A673 (cell line): ENCODE measurements around the gene OR7A17. TPM values are rescaled to one million over a fixed set of nuclear protein-coding genes. Genes with fewer than 3 reads are reported as not detected.

Source experiments
- BruUV-seq: library from RNA; stranded (reverse); fragments of 400-500 nt; replicated peaks from 2 replicates; lab custom pipeline; 2021; lab: Mats Ljungman, UMichigan
- CTCF ChIA-PET: fragments of 300-600 bp; sonication (Branson Sonifier 250); formaldehyde crosslinking; loops from one replicate; lab custom pipeline; 2022; ENCODE audit warnings: antibody characterized with exemption; lab: Charles Lee
- POLR2A ChIA-PET: fragments of 300-600 bp; sonication (Branson Sonifier 250); formaldehyde crosslinking; loops from one replicate; lab custom pipeline; 2022; ENCODE audit warnings: antibody characterized with exemption; ENCODE audit not compliant: low non-redundant PET; lab: Charles Lee
- DNase-seq: peaks from one replicate; pipeline ENCODE4 v3.0.0-alpha.2; 2015; ENCODE audit warnings: low spot score
- H3K27ac ChIP-seq: fragments of 200-600 bp; sonication (generic); 2 replicates; pipeline ENCODE4 v1.5.1; 2016; ENCODE audit warnings: mixed run types, low read depth, mild to moderate bottlenecking, mixed read lengths, antibody characterized with exemption, low read length; ENCODE audit not compliant: poor library complexity, severe bottlenecking
- H3K27me3 ChIP-seq: fragments of 200-600 bp; sonication (generic); replicated peaks from 2 replicates; pipeline ENCODE4 v1.6.1; 2017; ENCODE audit warnings: mixed run types, low read depth, mild to moderate bottlenecking, mixed read lengths, antibody characterized with exemption, low read length; ENCODE audit not compliant: insufficient read depth, poor library complexity
- H3K36me3 ChIP-seq: fragments of 200-600 bp; sonication (generic); 2 replicates; pipeline ENCODE4 v1.6.1; 2016; ENCODE audit warnings: mixed run types, mild to moderate bottlenecking, mixed read lengths, antibody characterized with exemption, low read length; ENCODE audit not compliant: insufficient read depth, poor library complexity, severe bottlenecking
- H3K4me1 ChIP-seq: fragments of 200-600 bp; sonication (generic); 2 replicates; pipeline ENCODE4 v1.6.1; 2017; ENCODE audit warnings: mixed run types, mild to moderate bottlenecking, mixed read lengths, antibody characterized with exemption, low read length; ENCODE audit not compliant: insufficient read depth, poor library complexity, severe bottlenecking
- H3K4me3 ChIP-seq: fragments of 200-600 bp; sonication (generic); 2 replicates; pipeline ENCODE4 v1.5.1; 2016; ENCODE audit warnings: low read depth, mixed run types, mild to moderate bottlenecking, mixed read lengths, low read length; ENCODE audit not compliant: poor library complexity, severe bottlenecking
- H3K9me3 ChIP-seq: fragments of 200-600 bp; sonication (generic); 2 replicates; pipeline ENCODE4 v1.6.1; 2016; ENCODE audit warnings: mixed run types, low read depth, mild to moderate bottlenecking, mixed read lengths, antibody characterized with exemption, low read length; ENCODE audit not compliant: poor library complexity, severe bottlenecking
- CTCF ChIP-seq: fragments of 300-800, 200-600 bp; sonication (generic); conservative IDR thresholded peaks from 2 replicates; pipeline ENCODE4 v1.5.1; 2017; ENCODE audit warnings: low read depth, mild to moderate bottlenecking, antibody characterized with exemption, low read length, moderate library complexity, mixed read lengths
- EZH2 ChIP-seq: fragments of 200-600 bp; sonication (generic); IDR thresholded peaks from 2 replicates; pipeline ENCODE4 v1.6.1; 2017; ENCODE audit warnings: borderline replicate concordance, low read depth, mild to moderate bottlenecking, mixed read lengths, antibody characterized with exemption, low read length; ENCODE audit not compliant: poor library complexity, severe bottlenecking
- intact Hi-C: fragments of 100-400 bp; cut with micrococcal nuclease; formaldehyde crosslinking; loops from one replicate; pipeline ENCODE4 v1.10.0; 2022; ENCODE audit not compliant: unreplicated experiment
- total RNA-seq: library from RNA; stranded (reverse); gene quantifications from 2 replicates; pipeline ENCODE4 v1.2.3, GENCODE V29; 2021

OR7A17 gene
- total RNA-seq, 1 experiment from 2014 or later: not detected

- H3K27me3 ChIP-seq: peaks cover 41% of the 10 kb centered on the region
- no peaks in the 10 kb centered on the region for H3K36me3 ChIP-seq
- CTCF ChIA-PET: no interaction called here
- TF ChIP-seq EZH2 (no peak), CTCF (no peak)
- no peaks in the 10 kb centered on the region for H3K4me1 ChIP-seq
- POLR2A ChIA-PET: no interaction called here
- DNase-seq: no peak
- H3K9me3 ChIP-seq: no peaks in the 10 kb centered on the region
- BruUV-seq: no TSS peak
- no peak overlapping the region for H3K27ac ChIP-seq
- intact Hi-C loops: no loop called here
- no peak overlapping the region for H3K4me3 ChIP-seq
Measured at GRCh38 chr19:14890643-14891379, 4.9 kb upstream of the OR7A17 start.

- ChIA-PET CTCF (no interaction called here), POLR2A (no interaction called here)
- Histone ChIP-seq H3K36me3 (no peaks in the 10 kb centered on the region), H3K4me3 (no peak overlapping the region), H3K27me3 (peaks cover 42% of the 10 kb centered on the region), H3K9me3 (no peaks in the 10 kb centered on the region), H3K4me1 (no peaks in the 10 kb centered on the region), H3K27ac (no peak overlapping the region)
- DNase-seq: no peak
- intact Hi-C loops: loop anchor here (2.0 to 5.0 kb wide), 2 partner anchors 103 to 318 kb away; partner anchors contain the start of gene NDUFB7
- BruUV-seq: no TSS peak
- TF ChIP-seq CTCF (no peak), EZH2 (no peak)
Measured at GRCh38 chr19:14889994-14890642, 4.2 kb upstream of the OR7A17 start.

DNA sequence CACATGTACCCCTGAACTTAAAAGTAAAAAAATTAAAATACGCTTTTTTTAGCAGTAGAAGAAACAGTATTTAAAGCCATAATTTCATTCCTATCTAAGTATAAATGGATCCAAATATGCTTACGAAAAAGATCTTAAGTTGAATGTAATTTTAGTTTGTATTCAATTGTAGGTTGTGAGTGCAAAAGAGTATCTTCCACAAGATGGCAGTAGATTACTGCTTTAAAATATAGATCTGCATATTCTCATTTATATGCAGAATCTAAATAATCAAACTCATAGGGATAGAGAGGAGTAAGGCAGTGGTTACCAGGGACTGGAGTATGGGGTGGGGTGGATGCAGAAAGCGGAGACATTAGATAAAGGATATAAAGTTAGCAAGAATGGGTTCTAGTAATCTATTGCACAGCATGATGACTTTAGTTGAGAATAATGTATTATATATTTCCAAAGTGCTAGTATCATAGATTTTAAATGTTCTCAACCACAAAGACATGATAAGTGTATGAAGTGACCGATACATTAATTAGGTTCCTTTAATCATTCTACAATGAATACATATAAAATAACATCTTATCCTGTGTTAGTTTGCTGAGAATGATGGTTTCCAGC, 14.2 kb downstream of the OR7A17 start:
- no peaks in the 10 kb centered on the region for H3K36me3 ChIP-seq
- BruUV-seq: no TSS peak
- H3K27me3 ChIP-seq: peaks cover 38% of the 10 kb centered on the region
- TF ChIP-seq EZH2 (no peak), CTCF (peak; percentile 75)
- no peak overlapping the region for H3K27ac ChIP-seq
- intact Hi-C loops: loop anchor here (2.0 kb wide), 1 partner anchor 279 kb away; no protein-coding TSS in a partner anchor
- POLR2A ChIA-PET: no interaction called here
- no peak overlapping the region for H3K4me3 ChIP-seq
- H3K9me3 ChIP-seq: no peaks in the 10 kb centered on the region
- CTCF ChIA-PET: no interaction called here
- no peaks in the 10 kb centered on the region for H3K4me1 ChIP-seq
- peak; percentile 50 for DNase-seq
